NCI-H128 (cell line): Measurements from ENCODE around the gene ATRIP.

ENCODE experiments used
- DNase-seq: peaks from one replicate; lab custom pipeline; 2025; ENCODE audit not compliant: unreplicated experiment; lab: John Stamatoyannopoulos, UW

The ATRIP gene

DNA sequence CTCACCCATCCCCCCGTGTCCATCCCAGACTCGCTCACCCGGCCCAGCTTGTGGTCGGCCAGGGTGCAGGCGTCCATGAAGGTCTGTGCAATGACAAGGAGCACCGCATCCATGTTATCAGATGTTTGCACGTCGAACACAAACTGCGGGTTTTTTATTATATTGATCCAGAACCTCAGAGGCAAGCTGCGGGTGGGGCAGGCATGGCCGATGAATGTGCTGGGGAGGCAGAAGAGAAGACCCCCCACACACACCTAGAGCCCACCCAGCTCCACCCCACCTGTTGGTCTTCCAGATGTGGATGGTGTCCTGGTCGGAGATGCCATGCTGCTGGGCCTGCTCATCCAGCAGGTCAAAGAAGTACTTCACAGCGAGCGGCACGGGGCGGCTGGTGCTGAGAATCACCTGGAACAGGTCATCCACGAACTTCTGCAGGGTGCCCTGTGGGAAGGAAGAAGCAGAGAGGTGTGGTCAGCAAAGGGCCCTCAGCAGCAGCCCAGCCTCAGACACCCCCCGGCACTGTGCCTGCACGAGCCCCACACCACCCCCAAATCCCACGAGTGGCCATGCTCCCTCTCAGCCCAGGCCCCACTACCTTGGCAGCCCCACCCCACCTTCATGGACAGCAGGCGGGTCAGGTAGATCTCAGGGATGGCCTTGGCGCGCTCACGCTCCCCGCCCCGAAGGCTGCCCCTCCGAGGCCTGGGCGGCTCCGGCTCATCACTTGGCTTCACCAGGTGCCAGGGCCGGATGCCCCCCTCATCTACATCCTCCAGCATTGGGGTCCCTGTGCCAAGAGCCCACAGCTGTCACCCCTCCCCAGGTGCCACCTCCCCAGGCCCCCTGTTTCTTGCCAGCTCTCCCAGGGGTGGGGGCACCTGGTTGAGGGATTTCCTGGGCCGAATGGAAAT is 37.0 kb upstream of the ATRIP start:
- no peak for DNase-seq

DNA sequence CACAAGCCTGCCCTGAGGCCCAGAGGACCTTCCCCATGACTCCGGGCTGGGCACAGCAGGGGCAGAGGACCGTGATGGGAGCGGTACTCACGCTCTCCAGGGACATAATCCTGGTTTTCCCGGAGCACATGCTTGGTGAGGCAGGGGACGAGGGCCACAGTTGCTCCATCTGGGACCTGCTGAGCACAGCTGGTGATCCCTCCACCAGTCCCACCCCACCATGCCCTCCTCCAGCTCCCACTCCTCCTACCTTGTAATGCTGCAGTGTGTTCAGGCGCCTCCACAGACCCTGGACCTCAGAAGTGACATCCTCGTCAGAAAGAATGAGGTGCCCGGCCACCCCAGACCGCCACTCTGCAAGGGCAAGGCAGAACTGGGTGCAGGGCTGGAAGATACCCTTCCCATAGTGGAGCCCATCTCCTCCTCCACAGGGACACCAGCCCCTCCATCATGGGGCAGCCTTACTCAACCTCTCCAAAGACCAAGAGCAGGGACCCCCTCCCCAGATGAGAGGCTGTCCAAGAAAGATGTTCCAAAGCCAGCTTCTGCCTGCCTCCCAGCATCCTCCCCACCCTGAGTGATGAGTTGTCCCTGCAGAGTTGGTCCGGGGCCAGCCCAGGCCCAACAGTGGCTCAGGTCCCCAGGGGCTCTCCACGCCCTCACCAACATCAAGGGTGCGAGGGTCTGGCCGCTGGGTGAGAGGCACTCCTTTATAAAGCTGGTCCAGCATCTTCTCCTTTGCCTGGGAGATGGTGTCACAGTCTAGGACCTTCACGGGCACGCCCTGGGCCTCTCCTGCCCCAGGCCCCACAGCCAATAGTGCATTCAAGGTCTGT is 36.1 kb upstream of the ATRIP start:
- DNase-seq, result no peak

DNA sequence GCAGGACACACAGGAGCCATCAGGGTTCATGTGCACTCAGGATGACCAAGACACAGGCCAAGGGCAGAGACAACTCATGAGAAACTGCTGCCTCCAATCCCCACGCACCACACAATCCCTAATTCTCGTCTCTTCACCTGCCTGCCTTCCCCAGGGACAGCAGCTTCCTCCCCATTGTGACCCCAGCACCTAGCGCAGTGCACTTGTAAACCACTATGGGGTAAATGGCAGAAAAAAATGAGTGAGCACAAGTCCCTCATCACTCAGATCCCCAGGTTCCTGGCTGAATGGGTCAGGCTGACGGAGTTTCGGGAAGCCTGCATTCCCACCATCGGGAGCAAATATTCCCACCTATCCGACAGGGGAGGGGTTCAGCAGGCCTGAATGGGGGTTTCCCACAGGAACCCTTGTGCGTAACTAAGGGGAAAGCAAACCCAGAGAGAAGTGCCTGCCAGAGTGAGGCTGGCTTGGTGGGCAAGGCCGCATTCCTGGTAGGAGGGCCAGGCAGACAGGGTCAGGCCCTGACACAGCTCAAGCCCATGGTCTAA is 35.4 kb upstream of the ATRIP start:
- no peak for DNase-seq

DNA sequence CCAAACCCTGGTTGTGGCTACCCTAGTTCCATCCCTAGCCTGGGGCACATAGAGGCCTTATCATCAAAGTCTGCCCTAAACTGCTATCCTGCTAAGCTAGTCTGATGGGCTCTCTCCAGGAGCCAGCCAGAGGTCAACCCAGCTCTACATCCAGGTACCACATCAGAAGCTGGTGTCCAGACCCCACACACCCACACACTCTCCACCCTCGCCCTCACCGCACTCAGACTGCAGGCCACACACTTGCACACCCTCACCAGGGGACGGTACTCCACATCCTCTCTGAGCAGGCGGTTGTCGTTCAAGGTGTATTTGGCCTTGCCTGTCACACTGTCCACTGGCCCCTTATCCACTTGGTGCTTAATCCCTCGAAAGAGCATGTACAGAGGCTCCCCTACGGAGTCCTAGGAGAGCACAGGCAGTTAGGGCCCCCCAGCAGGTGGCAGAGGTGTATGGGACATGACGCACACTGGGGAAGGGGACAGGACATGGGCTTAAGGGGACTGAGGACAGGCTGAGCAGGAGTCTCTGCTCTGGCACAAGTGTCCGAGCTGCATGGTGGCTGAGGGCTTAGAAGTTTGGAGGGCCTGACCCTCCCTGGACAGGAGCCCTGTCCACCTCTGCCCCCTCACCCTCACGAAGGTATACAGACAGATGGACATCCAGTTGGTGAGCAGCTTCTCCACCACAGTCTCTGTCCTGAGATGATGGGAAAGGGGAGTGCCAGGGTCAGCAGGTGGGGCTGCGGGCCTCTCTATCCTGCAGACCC is 34.7 kb upstream of the ATRIP start:
- no peak for DNase-seq

DNA sequence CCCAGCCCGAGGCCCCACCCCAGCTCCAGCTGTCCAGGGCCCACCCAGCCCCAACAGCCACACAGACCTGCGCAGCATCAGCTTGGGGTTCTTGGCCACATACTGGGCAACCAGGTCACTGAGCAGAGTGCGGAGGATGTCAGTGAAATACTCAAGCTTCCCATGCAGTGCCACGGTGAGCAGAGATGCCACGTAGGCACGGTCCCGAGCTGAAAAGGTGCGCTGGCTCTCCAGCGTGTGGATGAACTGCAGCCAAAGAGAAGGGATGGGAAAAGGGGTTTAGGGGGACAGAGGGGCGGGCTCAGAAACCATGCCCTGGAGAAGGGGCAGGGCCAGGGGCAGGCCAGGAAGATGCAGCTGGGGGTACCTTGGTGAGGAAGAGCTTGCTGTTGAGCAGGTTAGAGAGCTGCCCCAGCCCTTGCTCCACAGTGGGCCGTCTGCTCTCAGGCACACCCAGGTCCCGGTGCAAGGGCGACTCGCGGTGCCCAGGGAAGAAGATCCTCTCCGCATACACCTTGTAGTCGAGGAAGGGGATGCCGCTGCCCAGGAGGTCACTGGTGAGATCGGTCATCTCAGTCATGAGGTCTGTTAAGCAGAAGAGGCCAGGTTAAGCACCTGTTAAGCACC is 34.0 kb upstream of the ATRIP start:
- DNase-seq, result no peak

DNA sequence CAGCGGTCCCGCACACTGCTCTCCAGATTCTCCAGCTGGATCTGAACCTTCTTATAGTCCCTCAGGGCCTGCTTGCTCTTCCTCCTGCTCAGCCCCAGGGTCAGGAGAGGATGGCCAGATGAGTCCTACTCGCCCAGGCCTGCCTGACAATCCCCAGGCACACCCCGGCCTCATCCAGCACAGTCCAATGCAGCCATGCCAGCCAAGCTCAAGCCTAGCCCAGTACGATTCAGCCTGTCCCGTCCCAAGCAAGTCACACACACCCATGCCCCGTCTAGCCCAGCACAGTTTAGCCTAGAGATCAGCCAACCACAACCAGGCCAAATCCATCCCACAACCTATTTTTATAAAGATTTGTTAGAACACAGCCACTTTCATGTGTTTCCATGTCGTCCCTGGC is 33.5 kb upstream of the ATRIP start:
- no peak for DNase-seq

DNA sequence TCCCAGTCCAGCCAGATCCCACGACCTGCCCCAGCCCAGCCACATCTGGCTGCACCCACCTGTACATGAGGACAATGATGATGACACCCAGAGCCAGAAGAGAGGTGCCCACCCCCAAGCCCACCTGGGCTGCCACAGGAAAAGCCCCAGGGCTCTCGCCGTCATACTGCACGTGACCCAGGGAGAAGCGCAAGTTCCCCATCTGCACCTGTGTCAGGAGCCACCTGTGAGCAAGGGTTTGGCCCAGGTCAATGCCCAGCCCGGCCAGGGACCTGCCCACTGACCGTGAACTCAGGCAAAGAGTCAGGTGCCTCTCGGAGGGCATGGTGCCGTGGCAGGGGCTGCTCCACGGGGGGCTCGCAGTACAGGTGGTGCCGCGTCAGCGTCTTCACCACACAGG is 32.9 kb upstream of the ATRIP start:
- no peak for DNase-seq

DNA sequence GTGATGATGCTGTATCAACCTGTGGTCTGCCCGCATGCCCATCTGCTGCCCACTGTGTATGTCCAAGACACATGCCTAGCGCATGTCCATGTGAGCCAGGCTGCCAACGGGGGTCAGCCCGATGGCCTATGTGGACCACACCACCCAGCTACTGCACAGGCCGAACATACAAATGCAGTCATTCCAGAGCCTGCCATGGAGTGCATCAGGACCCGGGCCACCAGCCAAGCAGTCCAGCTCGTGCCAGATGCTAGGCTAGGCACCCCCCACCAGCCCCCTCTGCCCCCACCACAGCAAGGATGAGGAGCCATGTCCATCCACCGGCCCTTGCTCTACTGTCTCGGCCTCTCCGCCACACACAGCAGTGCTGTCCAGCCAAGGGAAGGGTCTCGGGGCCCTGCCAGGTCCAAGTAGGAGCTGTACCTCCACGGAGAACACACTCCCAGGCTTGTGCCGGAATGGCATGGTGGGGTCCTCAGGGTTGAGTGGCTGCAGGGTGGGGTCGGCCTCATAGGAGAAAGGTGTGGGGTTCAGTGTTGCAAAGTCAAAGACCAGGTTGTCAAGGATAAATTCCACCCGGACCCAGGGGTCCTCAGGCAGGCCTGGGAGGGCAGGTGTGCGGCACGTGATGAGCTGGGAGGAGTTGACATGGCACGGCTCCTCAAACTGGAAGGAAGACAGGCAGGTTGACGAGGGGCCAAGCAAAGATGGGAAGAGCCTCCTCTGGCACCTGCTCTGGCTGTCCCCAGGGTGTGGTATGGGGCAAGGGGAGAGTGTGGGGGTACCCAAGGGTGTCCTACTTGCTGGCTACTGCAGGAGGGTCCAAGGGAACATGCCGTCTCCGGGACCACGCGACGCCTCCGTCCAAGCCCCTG is 31.9 kb upstream of the ATRIP start:
- no peak for DNase-seq

DNA sequence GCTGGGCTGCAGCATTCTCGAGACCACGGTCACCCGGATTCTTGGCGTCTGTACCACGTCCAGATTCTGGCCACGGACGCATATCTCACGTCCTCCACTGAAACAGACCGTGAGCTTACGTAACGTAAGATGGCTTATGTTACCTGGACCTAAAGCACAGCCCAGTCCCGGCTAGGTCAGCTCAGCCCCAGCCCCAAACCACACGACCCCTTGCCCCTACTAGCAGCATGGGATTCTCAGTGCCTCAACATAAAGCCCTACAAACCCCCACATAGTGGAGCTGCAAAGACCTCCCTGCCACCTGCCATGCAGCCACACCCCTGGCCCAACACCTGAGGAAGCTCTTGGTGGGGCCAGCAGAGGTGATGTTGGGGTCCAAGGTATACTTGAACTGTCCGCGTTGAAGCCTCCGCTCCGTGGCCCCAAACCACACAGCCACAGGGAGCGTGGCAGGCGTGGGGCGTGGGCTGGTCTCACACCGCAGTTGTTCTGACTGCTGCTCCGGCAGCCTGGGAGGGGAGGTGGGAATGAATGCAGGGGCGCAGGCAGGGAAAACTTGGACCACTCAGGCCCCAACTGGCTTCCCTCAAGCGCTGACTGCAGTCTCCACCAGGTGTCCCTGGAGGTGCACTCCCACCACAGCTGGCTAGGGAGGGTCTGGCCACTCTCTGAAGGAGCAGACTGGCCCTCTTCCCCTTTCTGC is 31.1 kb upstream of the ATRIP start:
- no peak for DNase-seq

DNA sequence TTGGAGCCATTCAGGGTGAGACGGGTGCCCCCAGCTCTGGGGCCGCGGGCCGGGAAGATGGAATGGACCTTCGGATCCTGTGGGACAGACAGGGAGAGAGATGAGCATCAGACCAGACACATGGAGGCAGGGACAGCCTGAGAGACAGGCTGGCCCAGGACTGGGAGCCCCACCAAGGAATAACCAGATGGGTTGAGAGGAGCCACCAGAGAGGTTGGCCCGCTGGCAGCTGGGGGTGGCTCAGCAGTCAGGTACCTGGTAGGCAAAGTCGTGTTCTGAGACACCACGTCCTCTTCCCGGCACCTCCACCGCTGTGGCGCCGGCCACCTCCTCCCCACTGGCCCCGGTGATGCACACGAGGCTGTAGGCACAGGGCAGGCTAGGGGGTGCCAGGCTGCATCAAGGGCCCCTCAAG is 30.4 kb upstream of the ATRIP start:
- DNase-seq, result no peak

DNA sequence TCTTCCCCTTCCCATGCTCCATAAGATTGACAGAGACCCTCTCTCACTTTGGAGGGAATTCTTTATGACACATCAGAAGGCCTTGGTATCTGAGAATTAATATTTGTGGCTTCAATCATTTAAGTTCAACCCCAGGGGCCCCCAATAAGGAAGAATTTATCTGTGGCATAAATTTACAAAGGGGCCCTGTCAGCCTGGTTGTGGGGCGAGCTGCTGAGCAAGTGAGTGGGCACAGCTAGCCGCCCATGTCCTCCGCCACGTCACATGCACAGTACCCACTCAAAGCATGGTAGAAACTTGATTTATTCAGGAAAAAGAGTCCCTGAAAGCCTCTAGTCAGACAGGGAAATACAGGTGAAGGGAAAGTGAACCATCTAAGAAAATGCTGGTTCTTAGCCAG is 30.0 kb upstream of the ATRIP start:
- DNase-seq, result no peak

DNA sequence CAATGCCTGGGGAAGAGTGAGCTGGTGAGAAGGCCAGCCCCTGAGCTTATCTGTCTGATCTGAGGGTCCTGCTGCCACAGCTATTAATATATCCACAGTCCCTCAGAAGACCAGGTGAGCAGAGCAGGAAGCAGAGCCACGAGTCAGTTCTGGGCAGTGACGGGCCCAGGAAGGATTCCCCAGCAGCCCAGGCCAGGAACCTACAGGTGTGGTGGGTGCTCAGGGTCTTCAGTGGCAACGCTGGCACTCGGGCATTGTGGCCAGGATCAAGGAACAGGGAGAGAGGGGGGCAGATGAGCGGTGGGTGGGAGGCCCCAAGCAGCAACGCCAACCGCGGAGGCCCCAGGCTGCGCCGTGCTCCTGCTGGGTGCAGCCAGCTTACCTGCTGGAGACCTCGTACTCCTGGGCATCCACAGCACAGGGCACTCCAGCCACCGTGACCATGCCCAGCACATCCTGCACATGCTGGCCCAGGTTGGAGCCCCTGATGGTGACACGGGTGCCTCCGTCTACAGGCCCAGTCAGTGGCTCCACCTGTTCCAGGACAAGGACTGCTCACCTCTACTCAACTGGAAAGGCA is 28.9 kb upstream of the ATRIP start:
- no peak for DNase-seq

DNA sequence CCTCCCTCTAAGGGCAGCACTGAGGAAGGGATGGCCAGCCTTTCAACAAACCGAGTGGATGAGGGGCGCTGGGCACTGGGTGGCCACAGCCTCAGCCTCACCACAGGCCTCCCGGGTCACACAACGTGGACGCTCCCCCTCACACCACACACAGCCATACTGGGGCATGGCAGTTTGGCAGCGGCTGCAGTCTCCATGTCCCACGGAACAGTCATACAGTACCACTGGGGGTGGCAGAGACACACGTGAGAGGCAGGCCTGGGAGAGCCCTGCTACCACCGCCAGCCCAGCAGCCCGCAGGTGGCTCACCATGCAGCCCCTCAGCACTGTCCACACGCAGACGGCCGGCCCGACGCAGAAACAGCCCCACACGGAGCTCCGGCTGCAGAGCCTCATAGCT is 28.4 kb upstream of the ATRIP start:
- no peak for DNase-seq

DNA sequence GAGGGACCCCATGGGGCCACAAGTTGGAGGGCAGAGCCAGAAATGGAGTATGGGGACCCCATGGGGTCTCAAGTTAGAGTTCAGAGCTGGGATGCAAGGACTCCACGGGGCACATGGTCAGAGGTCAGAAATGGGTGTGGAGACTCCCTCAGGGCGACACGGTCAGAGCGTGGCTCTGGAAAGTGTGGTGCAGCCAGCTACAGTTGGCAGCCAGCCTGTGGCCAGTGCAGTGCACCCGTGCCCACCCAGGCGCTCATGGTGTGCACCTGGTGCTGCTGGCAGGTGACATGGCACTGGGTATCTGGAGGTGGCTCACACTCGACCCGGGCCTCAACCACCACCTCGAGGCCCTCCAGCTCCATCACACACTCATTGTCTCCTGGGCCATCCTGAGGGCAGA is 27.9 kb upstream of the ATRIP start:
- DNase-seq, result no peak

DNA sequence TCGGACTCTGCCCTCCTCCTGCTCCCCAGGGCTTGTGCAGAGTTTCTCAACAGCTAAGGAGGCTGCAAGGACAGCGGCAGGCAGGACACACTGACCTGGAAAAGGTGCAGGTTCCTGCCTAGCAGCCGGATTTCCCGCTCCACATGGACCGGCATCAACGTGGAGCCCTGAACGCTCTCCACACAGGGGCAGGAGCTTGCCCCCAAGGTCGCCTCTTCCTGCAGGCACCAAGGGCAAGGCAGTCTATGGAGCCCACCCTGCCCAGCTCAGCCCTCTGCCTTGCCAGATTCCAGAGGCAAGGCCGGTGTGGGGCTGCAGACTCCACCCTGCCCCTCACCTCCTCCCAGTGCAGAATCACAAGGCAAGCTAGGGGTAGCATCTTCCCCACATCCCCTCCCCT is 27.4 kb upstream of the ATRIP start:
- DNase-seq, result no peak

DNA sequence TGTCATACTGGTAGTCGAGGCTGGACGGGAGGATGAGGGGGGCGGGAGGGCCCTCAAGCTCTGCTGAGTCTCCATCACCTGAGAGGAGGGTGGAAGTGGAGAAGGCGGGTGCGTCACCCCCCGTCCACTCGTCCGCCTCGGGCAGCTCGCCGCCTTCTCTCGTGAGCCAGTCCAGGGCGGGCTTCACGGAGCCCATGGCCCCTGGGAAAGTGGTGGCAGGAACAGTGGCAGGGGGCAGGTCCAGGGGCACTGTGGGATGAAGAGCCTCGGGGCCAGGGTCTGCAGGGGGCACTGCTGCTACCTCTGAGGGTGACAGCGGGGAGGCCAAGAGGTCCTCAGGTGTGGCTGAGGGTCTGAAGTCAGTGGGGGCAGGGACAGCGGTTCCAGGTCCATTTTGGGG is 26.9 kb upstream of the ATRIP start:
- DNase-seq, result no peak

DNA sequence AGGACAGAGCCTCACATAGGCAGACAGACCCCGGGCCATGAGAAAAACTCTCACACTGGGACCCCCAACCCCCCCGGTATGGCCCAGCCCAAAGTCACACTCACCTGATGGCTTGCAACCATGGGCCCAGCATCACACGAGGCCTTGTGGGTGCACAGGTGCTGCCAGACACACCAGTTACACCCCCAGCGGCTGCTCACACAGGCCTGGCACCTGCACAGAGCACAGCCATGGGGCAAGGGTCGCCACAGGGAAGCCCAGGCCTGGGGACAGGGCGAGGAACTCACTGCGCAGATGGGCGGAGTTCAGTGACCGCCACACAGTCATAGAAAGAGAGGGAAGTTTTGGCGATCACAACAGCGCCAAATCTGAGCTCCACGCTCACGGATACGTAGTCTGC is 26.0 kb upstream of the ATRIP start:
- no peak for DNase-seq

DNA sequence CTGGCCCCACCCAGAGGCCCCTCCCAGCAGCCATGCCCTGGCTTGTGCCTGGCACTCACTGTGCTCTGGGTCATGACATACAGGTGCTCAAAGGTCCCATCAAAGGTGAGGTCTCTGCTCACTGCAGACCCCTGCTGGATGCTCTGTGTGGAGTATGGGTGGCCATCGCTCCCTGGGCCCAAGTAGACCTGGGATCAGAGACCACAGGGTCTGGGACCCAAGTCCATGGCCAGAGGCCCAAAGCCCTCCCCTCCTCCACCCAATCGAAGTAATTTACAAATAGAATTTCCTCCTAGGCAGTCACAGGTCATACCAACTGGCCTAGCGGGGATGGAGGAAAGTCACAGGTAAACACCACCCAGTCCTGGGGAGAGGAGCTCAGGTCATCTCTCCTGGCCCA is 24.3 kb upstream of the ATRIP start:
- no peak for DNase-seq

DNA sequence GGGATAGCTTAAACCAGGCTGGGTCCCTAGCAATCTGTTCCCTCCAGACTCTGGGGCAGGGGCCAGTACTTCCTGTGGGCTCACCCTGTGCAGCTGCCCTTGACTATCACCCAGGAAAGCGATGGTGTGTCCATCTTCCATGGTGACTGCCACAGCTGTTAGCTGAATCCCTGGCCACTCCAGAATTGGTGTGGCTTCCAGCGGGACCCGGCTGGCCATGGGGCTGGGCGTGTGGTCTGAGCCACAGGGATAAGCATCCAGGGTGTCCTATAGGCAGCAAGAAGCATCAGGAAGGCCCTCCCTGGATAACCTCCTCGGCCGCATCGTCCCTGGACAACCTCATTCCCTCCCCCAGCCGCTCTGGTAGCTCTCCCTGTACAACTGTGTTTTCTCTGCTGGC is 23.9 kb upstream of the ATRIP start:
- DNase-seq, result no peak
